Kidney epithelial cell (primary cell): ENCODE measurements around the gene PPFIBP1. TPM values are rescaled to one million over a fixed set of nuclear protein-coding genes. Genes with fewer than 3 reads are reported as not detected.

ENCODE experiments used
- DNase-seq: peaks from one replicate; pipeline ENCODE4 v3.0.0-alpha.2; 2010; ENCODE audit warnings: low read depth
- H3K27me3 ChIP-seq: 2 replicates; pipeline ENCODE4 v1.6.0; 2011; ENCODE audit warnings: low read length; ENCODE audit not compliant: control insufficient read depth, insufficient read depth
- H3K36me3 ChIP-seq: 2 replicates; pipeline ENCODE4 v1.5.1; 2011; ENCODE audit warnings: low read length; ENCODE audit not compliant: control insufficient read depth, insufficient read depth
- H3K4me3 ChIP-seq: 2 replicates; pipeline ENCODE4 v1.5.1; 2011; ENCODE audit warnings: low read depth, mild to moderate bottlenecking, control low read depth, low read length
- CTCF ChIP-seq: IDR thresholded peaks from 2 replicates; pipeline ENCODE4 v1.5.1; 2011; ENCODE audit warnings: mild to moderate bottlenecking, moderate library complexity, low read length, control low read depth, inconsistent platforms; ENCODE audit not compliant: insufficient read depth, poor library complexity, severe bottlenecking
- total RNA-seq: library from RNA; depleted of rRNA; stranded (reverse); fragments of >200 nt; gene quantifications from 2 replicates; pipeline ENCODE4 v1.2.3, GENCODE V29; 2015

PPFIBP1 gene
- total RNA-seq, 1 donor from 2014 or later: 119 TPM

GRCh38 chr12:27521066-27521465 is 2.9 kb upstream of the PPFIBP1 start:
- Histone ChIP-seq H3K27me3 (no peaks in the 10 kb centered on the region), H3K36me3 (no peaks in the 10 kb centered on the region), H3K4me3 (no peak overlapping the region)
- no peak for TF ChIP-seq CTCF
- no peak for DNase-seq

- Histone ChIP-seq H3K36me3 (no peaks in the 10 kb centered on the region), H3K4me3 (no peak overlapping the region), H3K27me3 (no peaks in the 10 kb centered on the region)
- DNase-seq: no peak
- TF ChIP-seq CTCF: no peak
These were observed 2.0 kb upstream of the PPFIBP1 start for GRCh38 chr12:27521981-27522380.

- DNase-seq: no peak
- H3K36me3 ChIP-seq: no peaks in the 10 kb centered on the region
- no peak for TF ChIP-seq CTCF
- H3K27me3 ChIP-seq: no peaks in the 10 kb centered on the region
- H3K4me3 ChIP-seq: peak overlapping the region; percentile 80
These were observed 733 bp upstream of the PPFIBP1 start for GRCh38 chr12:27523305-27523641.

GRCh38 chr12:27524494-27524835 is 459 bp downstream of the PPFIBP1 start:
- no peak for DNase-seq
- H3K36me3 ChIP-seq: no peaks in the 10 kb centered on the region
- no peak for TF ChIP-seq CTCF
- peak overlapping the region; percentile 80 for H3K4me3 ChIP-seq
- H3K27me3 ChIP-seq: no peaks in the 10 kb centered on the region

- H3K4me3 ChIP-seq: peak overlapping the region; percentile 80
- TF ChIP-seq CTCF: no peak
- no peaks in the 10 kb centered on the region for H3K27me3 ChIP-seq
- DNase-seq: no peak
- H3K36me3 ChIP-seq: no peaks in the 10 kb centered on the region
These were observed 1.1 kb downstream of the PPFIBP1 start for GRCh38 chr12:27524839-27525753.

- no peak for TF ChIP-seq CTCF
- Histone ChIP-seq H3K4me3 (no peak overlapping the region), H3K27me3 (no peaks in the 10 kb centered on the region), H3K36me3 (no peaks in the 10 kb centered on the region)
- no peak for DNase-seq
These were observed 3.5 kb downstream of the PPFIBP1 start for GRCh38 chr12:27527512-27527911.
